CD4-positive, alpha-beta T cell (primary cell): Measurements from ENCODE around the gene PRR9. TPM values are rescaled to one million over a fixed set of nuclear protein-coding genes. Genes with fewer than 3 reads are reported as not detected.

Experiments used
- ATAC-seq: fragments of 200-7000 bp; cut with Tn5 transposase; one replicate; pipeline ENCODE4 v1.10.0; 2022; ENCODE audit warnings: mild to moderate bottlenecking; ENCODE audit not compliant: poor library complexity
- CTCF ChIA-PET: fragments of 350-600 bp; sonication (Branson Sonifier 250); formaldehyde crosslinking; loops from one replicate; lab custom pipeline; 2021; ENCODE audit warnings: antibody characterized with exemption, inconsistent platforms; lab: Charles Lee
- POLR2A ChIA-PET: fragments of 350-600 bp; sonication (Branson Sonifier 250); formaldehyde crosslinking; loops from one replicate; lab custom pipeline; 2021; ENCODE audit warnings: antibody characterized with exemption, inconsistent platforms; lab: Charles Lee
- DNase-seq, 14 experiments: peaks; one replicate each; pipeline ENCODE4 v3.0.0-alpha.2; 2013 to 2020; ENCODE audit warnings: mixed read lengths in 2 of 14
- H3K27ac ChIP-seq, 2 donors: one replicate each; pipeline versions ENCODE4 v1.5.1 to v1.7.0; 2013; ENCODE audit warnings: low read length in 2 of 2, low read depth in 1 of 2, mild to moderate bottlenecking in 1 of 2
- H3K27me3 ChIP-seq, 2 experiments: 1 replicate in 1 of 2; 2 replicates in 1 of 2; pipeline versions ENCODE4 v1.6.1 to v1.7.0; 2013; ENCODE audit warnings: low read length in 2 of 2, control low read depth in 1 of 2, mild to moderate bottlenecking in 1 of 2, moderate library complexity in 1 of 2; ENCODE audit not compliant: insufficient read depth in 2 of 2, control insufficient read depth in 1 of 2
- H3K36me3 ChIP-seq: one replicate; pipeline ENCODE4 v1.6.1; 2013; ENCODE audit warnings: low read length, control low read depth; ENCODE audit not compliant: insufficient read depth
- H3K4me1 ChIP-seq: one replicate; pipeline ENCODE4 v1.6.1; 2013; ENCODE audit warnings: low read length, control low read depth; ENCODE audit not compliant: insufficient read depth
- H3K4me3 ChIP-seq: one replicate; pipeline ENCODE4 v1.5.1; 2013; ENCODE audit warnings: mild to moderate bottlenecking, low read length, moderate library complexity
- H3K9me3 ChIP-seq, 2 experiments: 1 replicate in 1 of 2; 2 replicates in 1 of 2; pipeline versions ENCODE4 v1.6.1 to v1.7.0; 2013; ENCODE audit warnings: low read length in 2 of 2, mild to moderate bottlenecking in 2 of 2, control low read depth in 1 of 2, moderate library complexity in 1 of 2; ENCODE audit not compliant: control insufficient read depth in 1 of 2, insufficient read depth in 1 of 2
- H3K27ac Mint-ChIP-seq: one replicate; pipeline ENCODE4 v1.8.0; 2020; ENCODE audit warnings: mixed read lengths
- H3K27me3 Mint-ChIP-seq: one replicate; pipeline ENCODE4 v1.8.0; 2021; ENCODE audit warnings: mixed read lengths
- H3K36me3 Mint-ChIP-seq: one replicate; pipeline ENCODE4 v1.8.0; 2021; ENCODE audit warnings: low read depth, mixed read lengths
- H3K4me1 Mint-ChIP-seq: one replicate; pipeline ENCODE4 v1.8.0; 2021; ENCODE audit warnings: low read depth, mixed read lengths
- H3K4me3 Mint-ChIP-seq: one replicate; pipeline ENCODE4 v1.8.0; 2020; ENCODE audit warnings: mild to moderate bottlenecking, mixed read lengths
- H3K9me3 Mint-ChIP-seq: one replicate; pipeline ENCODE4 v1.8.0; 2020; ENCODE audit warnings: mixed read lengths
- intact Hi-C, 2 experiments: fragments of 100-400 bp; cut with DNase I in 1 of 2; cut with micrococcal nuclease in 1 of 2; formaldehyde crosslinking; loops; one replicate each; pipeline versions ENCODE4 v1.15.1 to v1.9.0; 2023 to 2025; cut with DNase I, micrococcal nuclease
- total RNA-seq, 174 experiments: library from RNA in 2 of 174; stranded (reverse) in 2 of 174; gene quantifications; one replicate each; pipeline ENCODE4 v1.2.3 and lab custom pipeline; 2021 to 2026
- TF ChIP-seq, protein P1 (sequence below): fragments of 200-600 bp; IDR thresholded peaks from one replicate; pipeline ENCODE4 v1.8.0; 2022; ENCODE audit warnings: antibody characterized with exemption, mild to moderate bottlenecking

PRR9 gene
- total RNA-seq, 2 experiments from 2014 or later = not detected

GRCh38 chr1:153231363-153231762 lies 14.0 kb downstream of the PRR9 start:
- Histone ChIP-seq H3K4me3 (no peak overlapping the region), H3K36me3 (no peaks in the 10 kb centered on the region), H3K27ac (no peak overlapping the region), H3K27me3 (peaks cover 0 to 14% of the 10 kb centered on the region in 2 experiments), H3K4me1 (no peaks in the 10 kb centered on the region), H3K9me3 (no peaks in the 10 kb centered on the region)
- TF ChIP-seq, protein P1, sequence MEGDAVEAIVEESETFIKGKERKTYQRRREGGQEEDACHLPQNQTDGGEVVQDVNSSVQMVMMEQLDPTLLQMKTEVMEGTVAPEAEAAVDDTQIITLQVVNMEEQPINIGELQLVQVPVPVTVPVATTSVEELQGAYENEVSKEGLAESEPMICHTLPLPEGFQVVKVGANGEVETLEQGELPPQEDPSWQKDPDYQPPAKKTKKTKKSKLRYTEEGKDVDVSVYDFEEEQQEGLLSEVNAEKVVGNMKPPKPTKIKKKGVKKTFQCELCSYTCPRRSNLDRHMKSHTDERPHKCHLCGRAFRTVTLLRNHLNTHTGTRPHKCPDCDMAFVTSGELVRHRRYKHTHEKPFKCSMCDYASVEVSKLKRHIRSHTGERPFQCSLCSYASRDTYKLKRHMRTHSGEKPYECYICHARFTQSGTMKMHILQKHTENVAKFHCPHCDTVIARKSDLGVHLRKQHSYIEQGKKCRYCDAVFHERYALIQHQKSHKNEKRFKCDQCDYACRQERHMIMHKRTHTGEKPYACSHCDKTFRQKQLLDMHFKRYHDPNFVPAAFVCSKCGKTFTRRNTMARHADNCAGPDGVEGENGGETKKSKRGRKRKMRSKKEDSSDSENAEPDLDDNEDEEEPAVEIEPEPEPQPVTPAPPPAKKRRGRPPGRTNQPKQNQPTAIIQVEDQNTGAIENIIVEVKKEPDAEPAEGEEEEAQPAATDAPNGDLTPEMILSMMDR = no peak
- Mint-ChIP-seq H3K9me3 (no peaks in the 10 kb centered on the region), H3K4me3 (no peak overlapping the region), H3K27me3 (peaks cover 34% of the 10 kb centered on the region), H3K4me1 (no peaks in the 10 kb centered on the region), H3K36me3 (no peaks in the 10 kb centered on the region), H3K27ac (no peak overlapping the region)
- POLR2A ChIA-PET = no interaction called here
- intact Hi-C loops = no loop called here
- DNase-seq (no peak), ATAC-seq (no peak)
- CTCF ChIA-PET = no interaction called here

DNA sequence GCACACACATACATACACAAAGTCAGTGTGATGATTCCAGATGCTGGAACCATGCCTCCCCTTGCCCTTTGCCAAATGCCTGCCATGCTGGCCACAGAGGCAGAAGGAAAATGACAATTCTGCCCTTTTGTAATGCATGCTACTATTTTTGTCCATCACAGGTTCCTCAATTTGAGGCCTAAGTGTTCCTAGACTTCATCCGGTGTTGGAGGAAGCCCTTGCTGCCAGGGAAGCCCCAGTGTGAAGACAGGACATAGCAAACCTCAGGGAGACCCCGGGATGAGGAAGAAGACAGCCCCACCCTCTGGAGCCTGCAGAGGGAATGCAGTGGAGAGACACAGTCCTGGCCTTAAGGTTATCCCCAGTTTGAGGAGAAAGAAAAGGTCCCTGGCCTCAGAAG lies 14.4 kb downstream of the PRR9 start:
- Mint-ChIP-seq H3K27ac (no peak overlapping the region), H3K27me3 (peaks cover 34% of the 10 kb centered on the region), H3K36me3 (no peaks in the 10 kb centered on the region), H3K4me1 (no peaks in the 10 kb centered on the region), H3K9me3 (no peaks in the 10 kb centered on the region), H3K4me3 (no peak overlapping the region)
- Histone ChIP-seq H3K4me3 (no peak overlapping the region), H3K27ac (no peak overlapping the region), H3K9me3 (no peaks in the 10 kb centered on the region), H3K27me3 (peaks cover 0 to 14% of the 10 kb centered on the region in 2 experiments), H3K4me1 (no peaks in the 10 kb centered on the region), H3K36me3 (no peaks in the 10 kb centered on the region)
- no peak for ATAC-seq
- intact Hi-C loops = no loop called here
- CTCF ChIA-PET = no interaction called here
- TF ChIP-seq, protein P1 = no peak
- no peak for DNase-seq
- POLR2A ChIA-PET = no interaction called here

DNA sequence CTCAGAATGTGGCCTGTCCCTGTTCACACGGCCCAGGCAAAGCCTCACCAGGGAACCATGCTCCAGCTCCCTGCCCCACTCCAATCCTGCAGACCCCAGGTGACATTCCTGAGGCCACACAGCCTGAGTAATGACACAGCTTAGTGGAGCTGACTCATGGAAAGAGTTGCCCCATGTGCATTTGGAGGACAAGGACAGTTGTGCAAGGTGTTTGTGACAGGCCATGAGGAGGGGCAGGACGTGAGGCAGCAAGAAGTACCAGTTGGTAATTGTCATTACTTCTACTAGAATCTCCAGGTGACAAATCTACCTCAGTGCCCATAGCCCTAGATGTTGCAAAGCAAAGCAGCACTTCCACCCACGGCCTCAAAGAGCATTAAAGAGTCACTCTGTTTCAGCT lies 15.2 kb downstream of the PRR9 start:
- H3K27me3 Mint-ChIP-seq = peaks cover 34% of the 10 kb centered on the region
- H3K9me3 ChIP-seq = no peaks in the 10 kb centered on the region
- TF ChIP-seq, protein P1 = no peak
- H3K36me3 ChIP-seq = no peaks in the 10 kb centered on the region
- H3K27me3 ChIP-seq = peaks cover 0 to 8% of the 10 kb centered on the region in 2 experiments
- H3K27ac ChIP-seq = no peak overlapping the region
- CTCF ChIA-PET = no interaction called here
- no peaks in the 10 kb centered on the region for H3K4me1 ChIP-seq
- H3K27ac Mint-ChIP-seq = no peak overlapping the region
- H3K9me3 Mint-ChIP-seq = no peaks in the 10 kb centered on the region
- ATAC-seq (no peak), DNase-seq (peak in 2 of 14 experiments; percentile 10 to 21)
- H3K4me3 ChIP-seq = no peak overlapping the region
- POLR2A ChIA-PET = no interaction called here
- H3K36me3 Mint-ChIP-seq = no peaks in the 10 kb centered on the region
- no peak overlapping the region for H3K4me3 Mint-ChIP-seq
- no peaks in the 10 kb centered on the region for H3K4me1 Mint-ChIP-seq
- intact Hi-C loops = no loop called here
